GM12864 (cell line): ENCODE results near the gene CTIF.

ENCODE experiments used
- DNase-seq: peaks from one replicate; pipeline ENCODE4 v3.0.0-alpha.2; 2011; ENCODE audit warnings: low read depth
- H3K4me3 ChIP-seq: 2 replicates; pipeline ENCODE4 v1.5.1; 2011; ENCODE audit warnings: mild to moderate bottlenecking, low read depth, low read length, control low read depth
- TF ChIP-seq, protein P1 (sequence below): IDR thresholded peaks from 2 replicates; pipeline ENCODE4 v1.5.1; 2011; ENCODE audit warnings: low read depth, mild to moderate bottlenecking, moderate library complexity, low read length, control low read depth, inconsistent platforms; ENCODE audit errors: missing control alignments

The CTIF gene

DNA sequence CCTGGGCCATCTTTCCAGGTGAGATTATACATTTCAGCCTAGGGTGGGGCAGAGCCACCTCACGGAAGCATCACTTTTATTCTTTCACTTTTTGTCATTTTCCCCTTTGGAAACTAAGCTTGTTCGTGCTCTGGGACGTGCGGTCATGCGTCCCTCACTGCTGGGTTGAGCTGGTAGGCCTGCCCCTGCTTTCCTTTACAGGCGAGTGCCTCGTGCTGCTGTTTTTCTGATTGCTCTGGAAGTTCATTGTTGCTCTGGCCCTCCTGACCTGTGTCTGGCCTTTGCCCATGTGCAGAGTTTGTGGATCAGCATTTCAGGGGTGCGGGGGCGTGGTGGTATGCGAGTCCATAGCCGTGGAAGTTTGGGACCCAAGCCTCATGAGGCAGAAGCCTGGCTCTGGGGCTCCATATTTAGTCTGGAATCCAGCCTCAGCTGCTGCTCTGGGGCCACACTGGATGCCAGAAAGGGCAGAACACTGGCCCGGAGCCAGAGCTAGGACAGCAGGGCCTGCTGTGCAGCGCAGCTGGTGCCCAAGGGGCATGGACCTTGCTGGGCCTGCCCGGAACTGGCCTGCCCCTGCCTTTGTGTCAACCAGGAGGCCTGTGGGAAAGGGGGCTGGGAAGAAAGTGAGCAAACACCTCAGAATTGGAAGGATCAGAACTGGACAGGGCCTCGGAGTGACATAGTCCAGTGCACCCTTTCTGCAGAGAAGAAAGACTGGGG lies 51.1 kb downstream of the CTIF start:
- H3K4me3 ChIP-seq: no peak overlapping the region
- no peak for DNase-seq
- TF ChIP-seq, protein P1, sequence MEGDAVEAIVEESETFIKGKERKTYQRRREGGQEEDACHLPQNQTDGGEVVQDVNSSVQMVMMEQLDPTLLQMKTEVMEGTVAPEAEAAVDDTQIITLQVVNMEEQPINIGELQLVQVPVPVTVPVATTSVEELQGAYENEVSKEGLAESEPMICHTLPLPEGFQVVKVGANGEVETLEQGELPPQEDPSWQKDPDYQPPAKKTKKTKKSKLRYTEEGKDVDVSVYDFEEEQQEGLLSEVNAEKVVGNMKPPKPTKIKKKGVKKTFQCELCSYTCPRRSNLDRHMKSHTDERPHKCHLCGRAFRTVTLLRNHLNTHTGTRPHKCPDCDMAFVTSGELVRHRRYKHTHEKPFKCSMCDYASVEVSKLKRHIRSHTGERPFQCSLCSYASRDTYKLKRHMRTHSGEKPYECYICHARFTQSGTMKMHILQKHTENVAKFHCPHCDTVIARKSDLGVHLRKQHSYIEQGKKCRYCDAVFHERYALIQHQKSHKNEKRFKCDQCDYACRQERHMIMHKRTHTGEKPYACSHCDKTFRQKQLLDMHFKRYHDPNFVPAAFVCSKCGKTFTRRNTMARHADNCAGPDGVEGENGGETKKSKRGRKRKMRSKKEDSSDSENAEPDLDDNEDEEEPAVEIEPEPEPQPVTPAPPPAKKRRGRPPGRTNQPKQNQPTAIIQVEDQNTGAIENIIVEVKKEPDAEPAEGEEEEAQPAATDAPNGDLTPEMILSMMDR: no peak

DNA sequence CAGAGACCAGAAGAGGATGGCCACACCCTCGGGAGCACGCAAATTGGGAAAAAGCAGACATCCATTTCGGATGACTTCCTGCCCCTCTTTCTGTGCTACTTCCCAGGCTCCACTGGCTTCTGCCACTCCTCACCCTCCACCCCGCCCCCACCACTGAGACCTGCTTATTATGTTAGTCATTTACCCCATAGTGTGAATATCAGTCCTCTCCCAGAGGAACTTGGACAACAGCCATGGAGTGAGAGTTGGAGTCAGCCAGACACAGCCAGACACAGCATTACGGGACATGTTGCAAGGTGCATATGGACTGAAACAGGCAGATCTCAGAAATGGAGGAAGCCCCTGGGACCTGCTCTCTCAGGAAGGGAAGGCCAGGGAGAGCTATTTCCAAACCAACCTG lies 51.8 kb downstream of the CTIF start:
- H3K4me3 ChIP-seq: no peak overlapping the region
- no peak for DNase-seq
- TF ChIP-seq, protein P1: no peak

DNA sequence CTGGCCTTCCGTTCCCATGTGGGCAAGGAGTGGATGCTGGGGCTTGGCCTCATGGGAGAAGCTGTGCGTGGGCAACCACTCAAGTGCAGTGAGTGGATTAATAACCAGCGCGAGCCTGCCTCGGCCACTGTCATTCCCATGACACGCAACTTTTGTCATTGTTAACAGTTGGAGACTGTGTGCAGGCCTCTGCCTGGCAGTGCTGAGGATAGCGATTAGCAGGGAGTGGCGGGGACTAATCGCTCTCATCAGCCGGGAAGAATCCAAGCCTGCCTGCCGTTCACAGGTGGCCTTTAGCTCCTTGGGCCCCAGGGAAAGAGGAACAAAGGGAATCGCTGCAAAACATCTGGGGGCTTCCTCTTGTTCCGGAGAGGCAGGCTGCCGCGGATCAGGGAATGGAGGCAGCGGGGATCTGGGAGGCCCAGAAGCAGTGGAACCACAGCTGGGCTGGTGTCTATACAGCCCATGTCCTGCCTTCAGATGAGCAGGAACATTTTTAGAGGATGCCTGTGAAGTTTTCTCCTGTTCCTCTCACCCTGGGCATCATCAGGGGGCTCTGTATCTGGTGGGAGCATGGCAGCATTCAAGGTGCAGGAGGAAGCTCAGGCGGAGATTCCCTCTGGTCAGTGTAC lies 53.8 kb downstream of the CTIF start:
- no peak overlapping the region for H3K4me3 ChIP-seq
- DNase-seq: no peak
- TF ChIP-seq, protein P1: no peak

DNA sequence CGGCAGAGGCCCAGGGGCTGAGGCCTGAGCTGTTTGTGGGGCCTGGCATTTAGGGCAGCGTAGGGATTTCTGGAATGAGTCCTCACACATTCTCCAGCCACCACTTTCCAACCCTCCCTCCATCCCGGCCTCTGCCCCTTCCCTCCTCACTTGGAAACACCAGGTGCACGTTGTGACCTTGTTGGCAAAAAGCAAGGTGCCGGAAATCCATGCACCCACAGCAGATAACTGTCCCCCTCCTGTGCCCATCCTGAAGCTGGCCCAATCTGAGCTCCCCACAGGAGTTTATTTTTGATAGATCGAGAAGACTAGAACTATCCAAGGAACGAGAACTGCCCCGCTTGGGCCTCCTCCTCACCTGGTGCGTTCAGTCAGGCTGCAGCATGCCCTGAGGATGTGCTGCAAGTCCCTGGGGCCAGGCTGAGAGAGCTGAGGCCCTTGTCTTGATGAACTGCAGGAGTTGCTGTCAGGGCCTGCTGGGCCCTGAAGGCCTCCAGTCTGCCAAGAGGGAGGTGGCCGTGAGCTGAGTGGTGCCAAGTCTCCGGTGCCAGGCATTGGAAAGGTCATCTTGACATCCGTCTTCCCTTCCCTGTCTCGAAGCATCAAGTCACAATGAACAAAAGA lies 55.8 kb downstream of the CTIF start:
- DNase-seq: no peak
- TF ChIP-seq, protein P1: no peak
- no peak overlapping the region for H3K4me3 ChIP-seq

DNA sequence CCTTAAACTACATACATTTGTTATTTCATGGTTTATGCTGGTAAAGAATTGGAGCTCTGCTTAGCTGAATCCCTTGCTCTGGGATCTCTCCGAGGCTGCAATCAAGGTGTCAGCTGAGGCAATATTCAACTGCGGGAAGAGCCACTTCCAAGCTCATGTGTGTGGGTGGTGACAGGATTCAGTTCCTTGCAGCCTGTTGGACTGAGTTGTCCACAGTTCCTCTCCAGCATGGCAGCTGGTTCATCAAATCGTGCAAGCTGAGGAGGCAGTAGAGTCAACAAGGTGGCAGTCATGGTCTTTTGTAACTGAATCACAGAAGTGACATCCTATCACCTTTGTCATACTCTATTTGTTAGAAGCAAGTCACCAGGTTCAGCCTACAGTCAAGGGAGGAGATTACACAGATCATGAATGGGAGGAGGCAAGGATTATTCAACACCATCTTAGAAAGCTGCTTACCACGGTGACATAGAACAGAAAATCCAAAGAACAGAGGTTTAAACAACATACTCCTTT lies 56.9 kb downstream of the CTIF start:
- no peak overlapping the region for H3K4me3 ChIP-seq
- DNase-seq: no peak
- TF ChIP-seq, protein P1: no peak

DNA sequence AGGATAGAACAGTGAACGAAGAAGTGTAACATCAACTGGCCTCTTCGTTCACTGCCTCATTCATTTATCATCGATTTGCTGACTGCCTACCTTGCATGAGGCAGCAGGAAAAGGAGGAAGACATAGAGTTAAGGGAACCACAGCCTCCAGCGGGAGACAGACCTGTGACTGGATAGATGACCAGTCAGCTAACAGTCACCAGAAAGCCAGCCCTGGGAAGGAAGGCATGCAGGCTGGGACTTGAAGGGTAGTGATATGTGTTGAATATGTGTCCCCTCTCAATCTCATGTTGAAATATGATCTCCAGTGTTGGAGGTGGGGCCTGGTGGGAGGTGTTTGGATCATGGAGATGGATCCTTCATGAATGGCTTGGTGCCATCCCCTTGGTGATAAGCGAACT lies 58.3 kb downstream of the CTIF start:
- TF ChIP-seq, protein P1: no peak

DNA sequence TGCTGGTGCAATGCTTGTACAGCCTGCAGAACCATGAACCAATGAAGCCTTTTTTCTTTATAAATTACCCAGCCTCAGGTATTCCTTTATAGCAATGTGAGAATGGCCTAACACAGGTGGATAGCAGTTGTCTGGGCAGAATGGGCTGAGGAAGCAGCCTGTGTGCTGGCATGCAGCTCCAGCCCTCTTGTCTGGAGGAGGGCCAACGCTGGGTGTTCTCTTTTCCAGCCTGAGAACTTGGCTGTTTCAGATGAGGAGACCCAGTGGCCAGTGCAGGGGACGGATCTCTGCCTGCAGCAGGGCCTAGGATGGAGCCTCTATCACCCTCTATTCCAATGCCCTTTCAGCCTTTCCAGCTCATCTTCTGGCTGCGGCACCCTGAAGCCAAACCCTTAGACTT lies 58.8 kb downstream of the CTIF start:
- TF ChIP-seq, protein P1: no peak

More for the DNA sequence above, 58.3 kb downstream of the CTIF start:
- no peak for DNase-seq
- H3K4me3 ChIP-seq: no peak overlapping the region

More for the DNA sequence above, 58.8 kb downstream of the CTIF start:
- no peak overlapping the region for H3K4me3 ChIP-seq
- DNase-seq: no peak
